Psoas muscle (tissue), 8 donors: Measurements from ENCODE around the gene SCNN1B. TPM values are rescaled to one million over a fixed set of nuclear protein-coding genes. Genes with fewer than 3 reads are reported as not detected.
A peak's percentile ranks its signal among the peaks of the same experiment; 100 is the strongest.
"Not testable (repeated sequence)": the region's sequence is repeated elsewhere in the genome, so short reads cannot be mapped to it uniquely, and the experiment has no call there.

Experiments used
- ATAC-seq, 4 donors: fragments of 200-7000 bp; cut with Tn5 transposase; one replicate each; pipeline ENCODE4 v1.9.1; 2020; ENCODE audit warnings: moderate library complexity in 3 of 4, mild to moderate bottlenecking in 2 of 4
- DNase-seq, 2 donors: peaks; one replicate each; pipeline ENCODE4 v3.0.0-alpha.2; 2020
- H3K27ac ChIP-seq: fragments of 200-600 bp; one replicate; pipeline ENCODE4 v1.8.0; 2022
- H3K27me3 ChIP-seq, 3 donors: fragments of 200-600 bp in 1 of 3; one replicate each; pipeline versions ENCODE4 v1.6.1 to v1.8.0; 2013 to 2022; ENCODE audit warnings: low read length in 2 of 3, mild to moderate bottlenecking in 2 of 3, moderate library complexity in 1 of 3; ENCODE audit not compliant: insufficient read depth in 3 of 3
- H3K36me3 ChIP-seq, 2 donors: fragments of 200-600 bp in 1 of 2; one replicate each; pipeline versions ENCODE4 v1.6.1 to v1.8.0; 2013 to 2022; ENCODE audit warnings: low read depth in 1 of 2, mild to moderate bottlenecking in 1 of 2, moderate library complexity in 1 of 2; ENCODE audit not compliant: insufficient read depth in 1 of 2
- H3K4me1 ChIP-seq: fragments of 200-600 bp; one replicate; pipeline ENCODE4 v1.8.0; 2022
- H3K4me3 ChIP-seq: fragments of 200-600 bp; one replicate; pipeline ENCODE4 v1.8.0; 2022; ENCODE audit warnings: mild to moderate bottlenecking
- H3K9me3 ChIP-seq: fragments of 200-600 bp; one replicate; pipeline ENCODE4 v1.8.0; 2022
- CTCF ChIP-seq: fragments of 200-600 bp; IDR thresholded peaks from one replicate; pipeline ENCODE4 v1.8.0; 2022; ENCODE audit warnings: antibody characterized with exemption
- WGBS, 3 donors: extraction: QIAGEN DNeasy Blood & Tissue Kit; methylation state at CpG; one replicate each; pipeline versions ENCODE4 v1.1.6 to v1.1.7; 2013; 5-methylcytosine and 5-hydroxymethylcytosine counted together
- intact Hi-C, 2 donors: fragments of 100-400 bp; cut with DNase I; formaldehyde crosslinking; loops; one replicate each; pipeline versions ENCODE4 v1.11.0 to v1.14.2; 2022
- polyA plus RNA-seq, 3 donors: library from polyadenylated mRNA; stranded (reverse); fragments of 200-250 nt; gene quantifications; one replicate each; pipeline ENCODE4 v1.2.3, GENCODE V29; 2013
- total RNA-seq, 4 donors: library from RNA; stranded (reverse); fragmentation: NEBNext Ultra II Directional in 2 of 4; extraction: Animal tissue kit (Norgen Biotek cat#: 25700) in 2 of 4; gene quantifications; one replicate each; pipeline versions ENCODE4 v1.2.1 to v1.2.4, GENCODE V29; 2021 to 2023
- donor health status: healthy with polysubstance abuse.
- donor health status: DM: no; HTN: no; CAD: no; lungs with moderate emphysema.
- donor health status: Bipolar disorder and iron deficiency.
- donor health status: healthy.
- donor health status: DM: yes; HTN: yes; CAD: no.
- donor health status: DM: no; HTN: no; CAD: no.
- donor health status: DM: no; HTN: no; CAD: no.
- donor health status: DM: yes; HTN: yes; CAD: no.

Gene SCNN1B
- total and polyA plus RNA-seq, 7 donors: 0.10 to 0.76 (median 0.51) TPM

GRCh38 chr16:23359092-23359760 lies 57.1 kb downstream of the SCNN1B start:
- H3K4me3 ChIP-seq: no peak overlapping the region
- no peak overlapping the region for H3K27ac ChIP-seq
- H3K9me3 ChIP-seq: no peaks in the 10 kb centered on the region
- H3K4me1 ChIP-seq: no peaks in the 10 kb centered on the region
- no peaks in the 10 kb centered on the region for H3K27me3 ChIP-seq
- DNase-seq (no peak), ATAC-seq (no peak)
- no peak for TF ChIP-seq CTCF
- intact Hi-C loops: loop anchor here in 1 of 2 donors (10.0 kb wide), 1 partner anchor 54 kb away; the partner anchor contains the start of gene SCNN1B
- H3K36me3 ChIP-seq: no peaks in the 10 kb centered on the region
- WGBS, 3 donors: 60 to 66% (median 64%) methylated on average over 8 of the region's 8 CpGs

- Histone ChIP-seq H3K27me3 (no peaks in the 10 kb centered on the region), H3K36me3 (no peaks in the 10 kb centered on the region), H3K9me3 (no peaks in the 10 kb centered on the region), H3K4me3 (no peak overlapping the region), H3K4me1 (peaks cover 8% of the 10 kb centered on the region), H3K27ac (no peak overlapping the region)
- WGBS, 3 donors: 58 to 62% (median 60%) methylated on average over 11 of the region's 11 CpGs
- no peak for DNase-seq
- peak in 3 of 4 donors; percentile 32 to 47 (median 44) for ATAC-seq
- intact Hi-C loops: no loop called here
- no peak for TF ChIP-seq CTCF
Observed at GRCh38 chr16:23362460-23363317, 60.6 kb downstream of the SCNN1B start.

GRCh38 chr16:23365602-23366240 lies 63.6 kb downstream of the SCNN1B start:
- peak in 3 of 4 donors; percentile 46 to 75 (median 54) for ATAC-seq
- H3K36me3 ChIP-seq: no peaks in the 10 kb centered on the region

GRCh38 chr16:23366341-23366740 lies 64.2 kb downstream of the SCNN1B start:
- H3K27ac ChIP-seq, intact Hi-C loops, H3K27me3 ChIP-seq, H3K4me1 ChIP-seq, H3K36me3 ChIP-seq, DNase-seq, H3K4me3 ChIP-seq, ATAC-seq, H3K9me3 ChIP-seq: not testable (repeated sequence)
- WGBS, 3 donors: 59 to 77% (median 64%) methylated on average over 7 of the region's 7 CpGs

More at GRCh38 chr16:23365602-23366240, 63.6 kb downstream of the SCNN1B start:
- no peaks in the 10 kb centered on the region for H3K27me3 ChIP-seq
- 29 to 35% (median 33%) methylated on average over 5 of the region's 5 CpGs for WGBS, 3 donors
- DNase-seq: no peak
- peaks cover 8% of the 10 kb centered on the region for H3K4me1 ChIP-seq
- no peaks in the 10 kb centered on the region for H3K9me3 ChIP-seq
- no peak overlapping the region for H3K27ac ChIP-seq
- no peak for TF ChIP-seq CTCF
- intact Hi-C loops: no loop called here
- H3K4me3 ChIP-seq: no peak overlapping the region

- H3K27ac ChIP-seq: no peak overlapping the region
- peaks cover 8% of the 10 kb centered on the region for H3K4me1 ChIP-seq
- no peaks in the 10 kb centered on the region for H3K36me3 ChIP-seq
- no peak overlapping the region for H3K4me3 ChIP-seq
- no peaks in the 10 kb centered on the region for H3K9me3 ChIP-seq
- intact Hi-C loops: no loop called here
- 72 to 80% (median 75%) methylated on average over 10 of the region's 10 CpGs for WGBS, 3 donors
- ATAC-seq (no peak), DNase-seq (no peak)
- no peak for TF ChIP-seq CTCF
- H3K27me3 ChIP-seq: no peaks in the 10 kb centered on the region
Observed at GRCh38 chr16:23367564-23367963, 65.5 kb downstream of the SCNN1B start.
